Rectal smooth muscle tissue (tissue), 1 donor: ENCODE results near the gene CCT6B.
"Not testable (repeated sequence)": the region's sequence is repeated elsewhere in the genome, so short reads cannot be mapped to it uniquely, and the experiment has no call there.

Source experiments
- H3K27ac ChIP-seq: one replicate; pipeline ENCODE4 v1.7.0; 2013; ENCODE audit warnings: low read depth, low read length, inconsistent platforms
- H3K27me3 ChIP-seq: one replicate; pipeline ENCODE4 v1.7.0; 2013; ENCODE audit warnings: low read length; ENCODE audit not compliant: control insufficient read depth, insufficient read depth
- H3K36me3 ChIP-seq: one replicate; pipeline ENCODE4 v1.7.0; 2013; ENCODE audit warnings: low read length; ENCODE audit not compliant: control insufficient read depth, insufficient read depth
- H3K4me1 ChIP-seq: one replicate; pipeline ENCODE4 v1.7.0; 2013; ENCODE audit warnings: low read length; ENCODE audit not compliant: control insufficient read depth, insufficient read depth
- H3K4me3 ChIP-seq: one replicate; pipeline ENCODE4 v1.7.0; 2013; ENCODE audit warnings: low read length
- H3K9ac ChIP-seq: one replicate; pipeline ENCODE4 v1.7.0; 2013; ENCODE audit warnings: low read length

The CCT6B gene

GRCh38 chr17:34974794-34975785, 13.8 kb upstream of the CCT6B start:
- Histone ChIP-seq H3K4me3 (no peak overlapping the region), H3K36me3 (no peaks in the 10 kb centered on the region), H3K4me1 (peaks cover 6% of the 10 kb centered on the region), H3K9ac (no peak overlapping the region), H3K27me3 (no peaks in the 10 kb centered on the region), H3K27ac (no peak overlapping the region)

GRCh38 chr17:34974179-34974578, 12.9 kb upstream of the CCT6B start:
- Histone ChIP-seq H3K4me1 (no peaks in the 10 kb centered on the region), H3K4me3 (no peak overlapping the region), H3K9ac (no peak overlapping the region), H3K36me3 (no peaks in the 10 kb centered on the region), H3K27ac (no peak overlapping the region), H3K27me3 (no peaks in the 10 kb centered on the region)

GRCh38 chr17:34958438-34958837, 2.8 kb downstream of the CCT6B start:
- Histone ChIP-seq H3K27me3 (no peaks in the 10 kb centered on the region), H3K27ac (no peak overlapping the region), H3K36me3 (no peaks in the 10 kb centered on the region), H3K4me1 (peaks cover 16% of the 10 kb centered on the region), H3K4me3 (no peak overlapping the region), H3K9ac (no peak overlapping the region)

GRCh38 chr17:34950780-34951179, 10.5 kb downstream of the CCT6B start:
- H3K36me3 ChIP-seq, H3K9ac ChIP-seq, H3K4me3 ChIP-seq, H3K27me3 ChIP-seq, H3K4me1 ChIP-seq, H3K27ac ChIP-seq: not testable (repeated sequence)

- no peak overlapping the region for H3K4me3 ChIP-seq
- no peak overlapping the region for H3K27ac ChIP-seq
- no peaks in the 10 kb centered on the region for H3K27me3 ChIP-seq
- no peaks in the 10 kb centered on the region for H3K36me3 ChIP-seq
- H3K9ac ChIP-seq, result no peak overlapping the region
- H3K4me1 ChIP-seq, result no peaks in the 10 kb centered on the region
These were observed 31.0 kb downstream of the CCT6B start for GRCh38 chr17:34930283-34930682.

- H3K36me3 ChIP-seq, result no peaks in the 10 kb centered on the region
- H3K9ac ChIP-seq, result no peak overlapping the region
- no peaks in the 10 kb centered on the region for H3K4me1 ChIP-seq
- H3K4me3 ChIP-seq, result no peak overlapping the region
- H3K27ac ChIP-seq, result no peak overlapping the region
- no peaks in the 10 kb centered on the region for H3K27me3 ChIP-seq
These were observed 34.6 kb downstream of the CCT6B start for GRCh38 chr17:34926661-34927060.

- Histone ChIP-seq H3K4me1 (no peaks in the 10 kb centered on the region), H3K27me3 (no peaks in the 10 kb centered on the region), H3K36me3 (no peaks in the 10 kb centered on the region), H3K4me3 (no peak overlapping the region), H3K27ac (no peak overlapping the region), H3K9ac (no peak overlapping the region)
These were observed 40.6 kb downstream of the CCT6B start for GRCh38 chr17:34920676-34921075.

- H3K4me1 ChIP-seq, result no peaks in the 10 kb centered on the region
- H3K27ac ChIP-seq, result no peak overlapping the region
- no peaks in the 10 kb centered on the region for H3K36me3 ChIP-seq
- H3K9ac ChIP-seq, result no peak overlapping the region
- no peaks in the 10 kb centered on the region for H3K27me3 ChIP-seq
- H3K4me3 ChIP-seq, result no peak overlapping the region
These were observed 43.9 kb downstream of the CCT6B start for GRCh38 chr17:34917381-34917780.

GRCh38 chr17:34916120-34916519, 45.1 kb downstream of the CCT6B start:
- no peaks in the 10 kb centered on the region for H3K27me3 ChIP-seq
- H3K4me1 ChIP-seq, result no peaks in the 10 kb centered on the region
- no peak overlapping the region for H3K9ac ChIP-seq
- no peak overlapping the region for H3K27ac ChIP-seq
- no peak overlapping the region for H3K4me3 ChIP-seq
- H3K36me3 ChIP-seq, result no peaks in the 10 kb centered on the region

- Histone ChIP-seq H3K27ac (no peak overlapping the region), H3K4me3 (no peak overlapping the region), H3K36me3 (no peaks in the 10 kb centered on the region), H3K27me3 (no peaks in the 10 kb centered on the region), H3K4me1 (no peaks in the 10 kb centered on the region), H3K9ac (no peak overlapping the region)
These were observed 48.3 kb downstream of the CCT6B start for GRCh38 chr17:34913001-34913400.

GRCh38 chr17:34909040-34909439, 52.2 kb downstream of the CCT6B start:
- no peak overlapping the region for H3K4me3 ChIP-seq
- no peaks in the 10 kb centered on the region for H3K4me1 ChIP-seq
- no peaks in the 10 kb centered on the region for H3K36me3 ChIP-seq
- no peaks in the 10 kb centered on the region for H3K27me3 ChIP-seq
- H3K27ac ChIP-seq, result no peak overlapping the region
- H3K9ac ChIP-seq, result no peak overlapping the region

GRCh38 chr17:34902831-34903547, 58.3 kb downstream of the CCT6B start:
- H3K9ac ChIP-seq, result no peak overlapping the region
- no peaks in the 10 kb centered on the region for H3K27me3 ChIP-seq
- H3K36me3 ChIP-seq, result no peaks in the 10 kb centered on the region
- no peak overlapping the region for H3K27ac ChIP-seq
- no peaks in the 10 kb centered on the region for H3K4me1 ChIP-seq
- H3K4me3 ChIP-seq, result no peak overlapping the region
